Uterus (tissue), 4 donors: Measurements from ENCODE around the gene TXNIP. TPM values are rescaled to one million over a fixed set of nuclear protein-coding genes. Genes with fewer than 3 reads are reported as not detected.
A peak's percentile ranks its signal among the peaks of the same experiment; 100 is the strongest.

Source experiments
- DNase-seq, 2 donors: peaks; one replicate each; pipeline ENCODE4 v3.0.0-alpha.2; 2019 to 2020
- H3K27ac ChIP-seq, 2 donors: fragments of 200-600 bp; sonication (generic); 1 replicate in 1 of 2; 2 replicates in 1 of 2; pipeline ENCODE4 v1.5.1; 2016 to 2018
- H3K27me3 ChIP-seq, 2 donors: fragments of 200-600 bp; sonication (generic); one replicate each; pipeline ENCODE4 v1.5.1; 2018 to 2019; ENCODE audit warnings: control low read depth in 1 of 2
- H3K36me3 ChIP-seq, 2 donors: fragments of 200-600 bp; sonication (generic); one replicate each; pipeline ENCODE4 v1.5.1; 2019; ENCODE audit warnings: control low read depth in 1 of 2
- H3K4me1 ChIP-seq, 2 donors: fragments of 200-600 bp; sonication (generic); one replicate each; pipeline ENCODE4 v1.5.1; 2018 to 2019; ENCODE audit warnings: control low read depth in 1 of 2
- H3K4me3 ChIP-seq, 2 donors: fragments of 200-600 bp; sonication (generic); 1 replicate in 1 of 2; 2 replicates in 1 of 2; pipeline ENCODE4 v1.5.1; 2018 to 2019; ENCODE audit warnings: mild to moderate bottlenecking in 1 of 2
- H3K9me3 ChIP-seq, 2 donors: fragments of 200-600 bp; sonication (generic); one replicate each; pipeline ENCODE4 v1.5.1; 2019; ENCODE audit warnings: control low read depth in 1 of 2
- CTCF ChIP-seq, 4 experiments: fragments of 200-600 bp in 2 of 4; fragments of 450-650 bp in 2 of 4; sonication (generic) in 2 of 4; IDR thresholded peaks; one replicate each; pipeline ENCODE4 v1.5.1; 2016 to 2019; ENCODE audit warnings: antibody characterized with exemption in 4 of 4, mild to moderate bottlenecking in 2 of 4, moderate library complexity in 1 of 4
- POLR2A ChIP-seq, 2 donors: fragments of 450-650 bp; IDR thresholded peaks; one replicate each; pipeline ENCODE4 v1.6.1; 2016; ENCODE audit warnings: antibody characterized with exemption in 2 of 2, mild to moderate bottlenecking in 1 of 2, moderate library complexity in 1 of 2
- intact Hi-C: fragments of 100-400 bp; cut with DNase I; formaldehyde crosslinking; loops from one replicate; pipeline ENCODE4 v1.15.1; 2023; ENCODE audit warnings: low total_unique reads
- total RNA-seq, 4 donors: library from RNA; depleted of rRNA in 3 of 4; stranded (reverse); fragments of >200 nt in 3 of 4; gene quantifications; one replicate each; pipeline versions ENCODE4 v1.1.0 to v1.2.4, GENCODE V29; 2014 to 2023
- donor health status: DM: yes; HTN: yes; CAD: no.

The TXNIP gene
- total RNA-seq, 4 donors from 2014 or later, result 731 to 1,940 (median 1,478) TPM

- DNase-seq, result no peak
- Histone ChIP-seq H3K9me3 (no peaks in the 10 kb centered on the region), H3K27ac (no peak overlapping the region), H3K4me1 (peaks cover 0 to 5% of the 10 kb centered on the region in 2 donors), H3K27me3 (no peaks in the 10 kb centered on the region), H3K36me3 (no peaks in the 10 kb centered on the region), H3K4me3 (no peak overlapping the region)
- intact Hi-C loops, result no loop called here
- TF ChIP-seq CTCF (IDR thresholded peaks at IDR 0.05), result no peak
- no peak for TF ChIP-seq POLR2A (IDR thresholded peaks at IDR 0.05)
Measured at GRCh38 chr1:145946477-145946986, 49.8 kb downstream of the TXNIP start.

DNA sequence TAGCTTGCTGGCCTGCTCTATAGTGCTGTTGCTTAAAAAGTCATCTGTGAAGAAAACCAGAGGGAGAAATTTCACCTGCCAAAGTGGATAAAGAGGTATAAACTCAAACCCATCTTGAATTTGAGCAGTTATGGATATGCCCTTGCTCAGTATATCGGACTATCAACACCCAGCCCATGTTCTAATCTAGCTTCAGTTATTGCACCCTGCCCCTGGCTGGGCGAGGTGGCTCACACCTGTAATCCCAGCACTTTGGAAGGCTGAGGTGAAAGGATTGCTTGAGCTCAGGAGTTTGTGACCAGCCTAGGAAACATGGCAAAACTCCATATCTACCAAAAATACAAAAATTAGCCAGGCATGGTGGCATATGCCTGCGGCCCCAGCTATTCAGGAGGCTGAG lies 51.8 kb downstream of the TXNIP start:
- TF ChIP-seq CTCF (IDR thresholded peaks at IDR 0.05), result no peak
- TF ChIP-seq POLR2A (IDR thresholded peaks at IDR 0.05), result no peak
- intact Hi-C loops, result no loop called here
- H3K9me3 ChIP-seq, result no peaks in the 10 kb centered on the region
- no peak overlapping the region for H3K4me3 ChIP-seq
- H3K27ac ChIP-seq, result peak overlapping the region in 1 of 2 donors; percentile 68
- H3K4me1 ChIP-seq, result peaks cover 0 to 5% of the 10 kb centered on the region in 2 donors
- no peaks in the 10 kb centered on the region for H3K36me3 ChIP-seq
- no peak for DNase-seq
- H3K27me3 ChIP-seq, result no peaks in the 10 kb centered on the region

DNA sequence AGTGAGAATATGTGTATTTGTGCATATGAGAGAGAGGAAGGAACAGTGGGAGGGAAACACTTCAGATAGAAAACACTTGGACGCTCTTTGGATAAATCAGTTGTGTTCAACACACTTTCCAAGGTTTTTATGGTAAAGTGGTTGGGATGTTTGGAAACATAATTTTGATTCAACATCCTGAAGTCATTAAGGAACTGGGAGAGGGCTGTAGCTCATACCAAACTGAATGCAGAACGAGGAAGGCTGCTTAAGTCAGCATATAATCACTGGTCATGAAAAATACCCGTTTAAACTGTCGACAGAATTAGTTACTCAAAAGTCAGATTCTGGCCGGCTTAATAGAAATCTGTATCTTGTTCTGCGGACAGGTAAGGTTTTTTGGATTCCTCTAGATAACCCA lies 53.5 kb downstream of the TXNIP start:
- intact Hi-C loops, result no loop called here
- H3K27ac ChIP-seq, result peak overlapping the region; percentile 68 to 86

More for the DNA sequence above, 53.5 kb downstream of the TXNIP start:
- no peaks in the 10 kb centered on the region for H3K9me3 ChIP-seq
- H3K4me3 ChIP-seq, result no peak overlapping the region
- peaks cover 0 to 5% of the 10 kb centered on the region in 2 donors for H3K4me1 ChIP-seq
- TF ChIP-seq POLR2A (IDR thresholded peaks at IDR 0.05) (no peak), CTCF (IDR thresholded peaks at IDR 0.05) (no peak)
- H3K27me3 ChIP-seq, result no peaks in the 10 kb centered on the region
- DNase-seq, result no peak
- no peaks in the 10 kb centered on the region for H3K36me3 ChIP-seq

Other genes with a start within 250 kb of the TXNIP start
- gene RNF115, start 172.5 kb downstream of the TXNIP start, total RNA-seq, result 10 to 100 TPM; 18.8 to 33.4 (median 27.8) TPM
- gene POLR3C, start 172.4 kb downstream of the TXNIP start, total RNA-seq, result 10 to 100 TPM; 36.0 to 49.2 (median 42.2) TPM
- 1 to 10 TPM in 3 of 4 donors, not detected in 1; 2.5 to 5.6 (median 4.7) TPM for gene NUDT17, start 150.9 kb downstream of the TXNIP start, total RNA-seq
- gene PIAS3, start 137.5 kb downstream of the TXNIP start, total RNA-seq, result 10 to 100 TPM; 10.2 to 88.6 (median 24.5) TPM
- gene ANKRD35, start 110.7 kb downstream of the TXNIP start, total RNA-seq, result 1 to 10 TPM in 3 of 4 donors, under 1 TPM in 1; 0.77 to 8.8 (median 5.4) TPM
- 10 to 100 TPM in 1 of 4 donors, 1 to 10 TPM in 3; 2.7 to 19.9 (median 4.0) TPM for gene ITGA10, start 86.5 kb downstream of the TXNIP start, total RNA-seq
- 10 to 100 TPM; 26.1 to 46.3 (median 36.0) TPM for gene PEX11B, start 77.9 kb downstream of the TXNIP start, total RNA-seq
- gene RBM8A, start 69.1 kb downstream of the TXNIP start, total RNA-seq, result 100 to 1,000 TPM; 118 to 226 (median 146) TPM
- gene LIX1L, start 38.6 kb downstream of the TXNIP start, total RNA-seq, result 10 to 100 TPM; 12.3 to 69.0 (median 32.2) TPM
- 1 to 10 TPM in 1 of 4 donors, under 1 TPM in 3; 0.26 to 5.0 (median 0.61) TPM for gene ANKRD34A, start 32.0 kb downstream of the TXNIP start, total RNA-seq
- gene POLR3GL, start 31.9 kb downstream of the TXNIP start, total RNA-seq, result 10 to 100 TPM in 2 of 4 donors, 1 to 10 TPM in 2; 3.3 to 28.1 (median 8.6) TPM
- not detected for gene HJV, start 25.2 kb upstream of the TXNIP start, total RNA-seq
- gene NBPF10, start 148.2 kb upstream of the TXNIP start, total RNA-seq, result 1 to 10 TPM in 3 of 4 donors, not detected in 1; 1.3 to 4.0 (median 2.8) TPM
- 100 to 1,000 TPM in 1 of 4 donors, 10 to 100 TPM in 3; 27.9 to 125 (median 54.2) TPM for gene NOTCH2NLA, start 232.4 kb upstream of the TXNIP start, total RNA-seq